Endothelial cell (in vitro differentiated cells): ENCODE results near the gene HS3ST5. TPM values are rescaled to one million over a fixed set of nuclear protein-coding genes. Genes with fewer than 3 reads are reported as not detected.
"Not testable (repeated sequence)": the region's sequence is repeated elsewhere in the genome, so short reads cannot be mapped to it uniquely, and the experiment has no call there.

Experiments
- DNase-seq: peaks from one replicate; pipeline ENCODE4 v3.0.0; 2021; ENCODE audit warnings: low spot score
- H3K27ac Mint-ChIP-seq: one replicate; pipeline ENCODE4 v1.8.0; 2021; ENCODE audit warnings: mixed read lengths, inconsistent platforms; ENCODE audit not compliant: unreplicated experiment
- H3K27me3 Mint-ChIP-seq: one replicate; pipeline ENCODE4 v1.8.0; 2021; ENCODE audit warnings: mild to moderate bottlenecking, moderate library complexity, mixed read lengths, inconsistent platforms; ENCODE audit not compliant: unreplicated experiment
- H3K36me3 Mint-ChIP-seq: one replicate; pipeline ENCODE4 v1.8.0; 2021; ENCODE audit warnings: mild to moderate bottlenecking, low read depth, mixed read lengths, inconsistent platforms; ENCODE audit not compliant: unreplicated experiment
- H3K4me1 Mint-ChIP-seq: one replicate; pipeline ENCODE4 v1.8.0; 2021; ENCODE audit warnings: mild to moderate bottlenecking, mixed read lengths, inconsistent platforms; ENCODE audit not compliant: unreplicated experiment
- H3K4me3 Mint-ChIP-seq: one replicate; pipeline ENCODE4 v1.8.0; 2021; ENCODE audit warnings: mild to moderate bottlenecking, mixed read lengths, inconsistent platforms; ENCODE audit not compliant: unreplicated experiment
- H3K9me3 Mint-ChIP-seq: one replicate; pipeline ENCODE4 v1.8.0; 2021; ENCODE audit warnings: mixed read lengths, inconsistent platforms; ENCODE audit not compliant: unreplicated experiment
- total RNA-seq: library from RNA; stranded (reverse); fragmentation: NEBNext Ultra II Directional; extraction: Animal tissue kit (Norgen Biotek cat#: 25700); gene quantifications from one replicate; pipeline ENCODE4 v1.2.1, GENCODE V29; 2021; ENCODE audit not compliant: unreplicated experiment
- TF ChIP-seq, protein P1 (sequence below): fragments of 200-600 bp; sonication (generic); IDR thresholded peaks from one replicate; pipeline ENCODE4 v1.5.0; 2021; ENCODE audit warnings: antibody characterized with exemption; ENCODE audit not compliant: unreplicated experiment

The HS3ST5 gene
- total RNA-seq, 1 donor from 2014 or later: 0.51 TPM

GRCh38 chr6:114084327-114084890, 258.4 kb downstream of the HS3ST5 start:
- Mint-ChIP-seq H3K36me3 (no peaks in the 10 kb centered on the region), H3K9me3 (no peaks in the 10 kb centered on the region), H3K4me1 (no peaks in the 10 kb centered on the region), H3K4me3 (no peak overlapping the region), H3K27ac (no peak overlapping the region), H3K27me3 (peaks cover 2% of the 10 kb centered on the region)
- DNase-seq: no peak
- TF ChIP-seq, protein P1, sequence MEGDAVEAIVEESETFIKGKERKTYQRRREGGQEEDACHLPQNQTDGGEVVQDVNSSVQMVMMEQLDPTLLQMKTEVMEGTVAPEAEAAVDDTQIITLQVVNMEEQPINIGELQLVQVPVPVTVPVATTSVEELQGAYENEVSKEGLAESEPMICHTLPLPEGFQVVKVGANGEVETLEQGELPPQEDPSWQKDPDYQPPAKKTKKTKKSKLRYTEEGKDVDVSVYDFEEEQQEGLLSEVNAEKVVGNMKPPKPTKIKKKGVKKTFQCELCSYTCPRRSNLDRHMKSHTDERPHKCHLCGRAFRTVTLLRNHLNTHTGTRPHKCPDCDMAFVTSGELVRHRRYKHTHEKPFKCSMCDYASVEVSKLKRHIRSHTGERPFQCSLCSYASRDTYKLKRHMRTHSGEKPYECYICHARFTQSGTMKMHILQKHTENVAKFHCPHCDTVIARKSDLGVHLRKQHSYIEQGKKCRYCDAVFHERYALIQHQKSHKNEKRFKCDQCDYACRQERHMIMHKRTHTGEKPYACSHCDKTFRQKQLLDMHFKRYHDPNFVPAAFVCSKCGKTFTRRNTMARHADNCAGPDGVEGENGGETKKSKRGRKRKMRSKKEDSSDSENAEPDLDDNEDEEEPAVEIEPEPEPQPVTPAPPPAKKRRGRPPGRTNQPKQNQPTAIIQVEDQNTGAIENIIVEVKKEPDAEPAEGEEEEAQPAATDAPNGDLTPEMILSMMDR: no peak

DNA sequence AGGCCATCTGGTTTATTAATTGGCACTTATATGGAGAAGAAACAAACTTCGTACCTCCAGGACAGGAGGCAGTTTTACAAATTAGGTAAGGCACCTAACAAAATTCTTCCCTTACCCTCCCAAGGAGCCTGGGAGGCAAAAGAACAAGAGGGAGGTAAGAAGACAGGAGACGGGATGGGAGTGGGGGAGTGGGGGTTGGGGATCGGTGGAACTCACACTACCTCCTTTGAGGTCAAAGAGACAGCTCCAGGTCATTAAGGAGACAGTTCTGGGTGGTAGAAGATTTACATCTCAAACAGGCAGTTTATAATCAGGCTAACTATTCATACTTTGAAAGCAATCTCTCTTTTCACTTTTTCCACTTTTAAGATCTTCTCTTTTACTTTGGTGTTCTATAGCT, 259.6 kb downstream of the HS3ST5 start:
- Mint-ChIP-seq H3K27ac (no peak overlapping the region), H3K27me3 (no peaks in the 10 kb centered on the region), H3K4me1 (no peaks in the 10 kb centered on the region), H3K9me3 (no peaks in the 10 kb centered on the region), H3K36me3 (no peaks in the 10 kb centered on the region), H3K4me3 (no peak overlapping the region)
- no peak for DNase-seq
- TF ChIP-seq, protein P1: no peak

- Mint-ChIP-seq H3K4me3 (no peak overlapping the region), H3K27me3 (no peaks in the 10 kb centered on the region), H3K4me1 (peaks cover under 1% of the 10 kb centered on the region), H3K27ac (no peak overlapping the region), H3K9me3 (no peaks in the 10 kb centered on the region), H3K36me3 (no peaks in the 10 kb centered on the region)
- TF ChIP-seq, protein P1: no peak
- no peak for DNase-seq
Observed at GRCh38 chr6:114081730-114082129, 261.1 kb downstream of the HS3ST5 start.

GRCh38 chr6:114080891-114081510, 261.8 kb downstream of the HS3ST5 start:
- no peaks in the 10 kb centered on the region for H3K36me3 Mint-ChIP-seq
- peaks cover 6% of the 10 kb centered on the region for H3K4me1 Mint-ChIP-seq
- no peak overlapping the region for H3K27ac Mint-ChIP-seq
- no peak overlapping the region for H3K4me3 Mint-ChIP-seq
- no peak for DNase-seq
- no peaks in the 10 kb centered on the region for H3K27me3 Mint-ChIP-seq
- H3K9me3 Mint-ChIP-seq: no peaks in the 10 kb centered on the region
- TF ChIP-seq, protein P1: no peak

- not testable (repeated sequence) for H3K36me3 Mint-ChIP-seq, H3K27me3 Mint-ChIP-seq, H3K27ac Mint-ChIP-seq, H3K4me3 Mint-ChIP-seq, H3K9me3 Mint-ChIP-seq, DNase-seq
- H3K4me1 Mint-ChIP-seq: peaks cover 11% of the 10 kb centered on the region
Observed at GRCh38 chr6:114080410-114080809, 262.4 kb downstream of the HS3ST5 start.
